ENCODE results near the gene SPTBN1. TPM values are rescaled to one million over a fixed set of nuclear protein-coding genes. Genes with fewer than 3 reads are reported as not detected.
A peak's percentile ranks its signal among the peaks of the same experiment; 100 is the strongest.

Gene SPTBN1
- total RNA-seq, 3 donors from 2014 or later (not counting 1 experiment from before 2014, with no cell fraction given): 65.7 to 142 (median 68.3) TPM

DNA sequence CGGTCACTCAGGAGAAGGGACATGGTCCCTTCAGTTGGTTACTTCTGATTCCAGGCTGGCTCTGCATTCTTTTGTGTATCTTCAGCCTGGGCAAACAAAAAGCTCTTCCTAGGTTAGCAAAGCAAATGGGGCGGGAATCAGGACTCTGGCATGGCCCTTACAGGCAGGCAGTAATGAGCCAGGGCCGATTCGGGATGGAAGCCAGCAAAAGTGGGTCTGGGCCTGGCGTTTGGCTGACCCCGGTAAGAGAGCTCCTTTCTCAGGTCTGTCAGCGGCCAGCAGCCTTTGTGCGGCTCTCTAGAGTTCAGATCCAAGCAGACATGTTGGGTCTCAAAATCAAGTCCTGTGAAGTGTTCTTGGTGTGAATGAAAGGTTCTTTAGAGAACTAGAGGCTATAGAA lies 185.9 kb downstream of the SPTBN1 start:
- Histone ChIP-seq H3K4me1 (ENCODE audit: control insufficient read depth, insufficient read depth, low read length) (no peaks in the 10 kb centered on the region), H3K27ac (ENCODE audit: low read length) (no peak overlapping the region), H3K36me3 (ENCODE audit: control insufficient read depth, insufficient read depth, low read length) (peaks cover 80% of the 10 kb centered on the region), H3K9me3 (ENCODE audit: control insufficient read depth, insufficient read depth, low read length) (no peaks in the 10 kb centered on the region), H3K27me3 (ENCODE audit: control insufficient read depth, insufficient read depth, low read length) (no peaks in the 10 kb centered on the region), H3K4me3 (ENCODE audit: low read length) (no peak overlapping the region)
- no peak overlapping the region for H3K4me3 Mint-ChIP-seq
- no peaks in the 10 kb centered on the region for H3K9me3 Mint-ChIP-seq
- intact Hi-C loops (cut with micrococcal nuclease): no loop called here
- TF ChIP-seq, protein P1, sequence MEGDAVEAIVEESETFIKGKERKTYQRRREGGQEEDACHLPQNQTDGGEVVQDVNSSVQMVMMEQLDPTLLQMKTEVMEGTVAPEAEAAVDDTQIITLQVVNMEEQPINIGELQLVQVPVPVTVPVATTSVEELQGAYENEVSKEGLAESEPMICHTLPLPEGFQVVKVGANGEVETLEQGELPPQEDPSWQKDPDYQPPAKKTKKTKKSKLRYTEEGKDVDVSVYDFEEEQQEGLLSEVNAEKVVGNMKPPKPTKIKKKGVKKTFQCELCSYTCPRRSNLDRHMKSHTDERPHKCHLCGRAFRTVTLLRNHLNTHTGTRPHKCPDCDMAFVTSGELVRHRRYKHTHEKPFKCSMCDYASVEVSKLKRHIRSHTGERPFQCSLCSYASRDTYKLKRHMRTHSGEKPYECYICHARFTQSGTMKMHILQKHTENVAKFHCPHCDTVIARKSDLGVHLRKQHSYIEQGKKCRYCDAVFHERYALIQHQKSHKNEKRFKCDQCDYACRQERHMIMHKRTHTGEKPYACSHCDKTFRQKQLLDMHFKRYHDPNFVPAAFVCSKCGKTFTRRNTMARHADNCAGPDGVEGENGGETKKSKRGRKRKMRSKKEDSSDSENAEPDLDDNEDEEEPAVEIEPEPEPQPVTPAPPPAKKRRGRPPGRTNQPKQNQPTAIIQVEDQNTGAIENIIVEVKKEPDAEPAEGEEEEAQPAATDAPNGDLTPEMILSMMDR (IDR thresholded peaks at IDR 0.05): no peak
- no peaks in the 10 kb centered on the region for H3K27me3 Mint-ChIP-seq (ENCODE audit: low read depth in 2 of 2)
- H3K27ac Mint-ChIP-seq: peak overlapping the region in 1 of 2 donors; percentile 9
- peaks cover 4 to 13% of the 10 kb centered on the region in 2 donors for H3K4me1 Mint-ChIP-seq
- ATAC-seq (no peak), DNase-seq (no peak)
- 97% methylated on average over 8 of the region's 8 CpGs for WGBS (ENCODE audit: insufficient coverage)
- peaks cover 9% of the 10 kb centered on the region for H3K36me3 Mint-ChIP-seq

DNA sequence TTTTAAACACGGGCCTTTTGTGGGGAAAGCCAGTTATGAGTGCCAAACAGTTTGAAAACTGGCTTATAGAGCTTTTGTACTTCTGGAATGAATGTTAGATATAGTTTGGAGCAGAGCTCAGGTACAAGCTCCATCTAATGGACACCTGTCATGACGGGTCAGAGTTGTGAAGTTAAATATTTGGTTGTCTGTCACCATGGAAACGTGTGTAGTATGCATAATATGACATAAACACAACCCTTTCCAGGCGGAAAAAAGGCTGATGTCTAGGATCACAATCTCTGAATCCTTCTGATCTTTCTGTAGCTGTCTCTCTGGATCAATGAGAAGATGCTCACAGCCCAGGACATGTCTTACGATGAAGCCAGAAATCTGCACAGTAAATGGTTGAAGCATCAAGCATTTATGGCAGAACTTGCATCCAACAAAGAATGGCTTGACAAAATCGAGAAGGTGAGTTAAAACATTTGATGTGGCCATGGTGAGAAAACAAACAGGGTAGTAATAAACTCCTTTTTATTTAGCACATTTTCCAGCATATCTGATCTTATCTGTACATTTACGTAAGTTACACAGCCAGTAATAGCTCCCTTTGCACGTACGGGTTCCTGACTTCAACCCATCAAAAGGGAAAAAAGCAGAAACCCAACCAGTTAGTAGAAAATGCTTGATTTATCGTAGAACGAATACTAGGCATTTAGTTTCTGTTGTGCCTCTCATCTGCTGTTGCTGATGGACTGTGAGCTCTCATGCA lies 186.7 kb downstream of the SPTBN1 start:
- no peak for DNase-seq

DNA sequence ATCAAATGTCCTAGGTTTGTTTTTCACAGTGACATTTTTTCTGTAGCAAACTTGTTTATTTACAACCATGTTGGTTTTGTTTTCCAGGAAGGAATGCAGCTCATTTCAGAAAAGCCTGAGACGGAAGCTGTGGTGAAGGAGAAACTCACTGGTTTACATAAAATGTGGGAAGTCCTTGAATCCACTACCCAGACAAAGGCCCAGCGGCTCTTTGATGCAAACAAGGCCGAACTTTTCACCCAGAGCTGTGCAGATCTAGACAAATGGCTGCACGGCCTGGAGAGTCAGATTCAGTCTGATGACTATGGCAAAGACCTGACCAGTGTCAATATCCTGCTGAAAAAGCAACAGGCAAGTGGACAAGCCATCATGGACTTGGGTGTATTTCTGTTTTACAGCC lies 188.1 kb downstream of the SPTBN1 start:
- Histone ChIP-seq H3K4me1 (ENCODE audit: control insufficient read depth, insufficient read depth, low read length) (no peaks in the 10 kb centered on the region), H3K4me3 (ENCODE audit: low read length) (no peak overlapping the region), H3K27me3 (ENCODE audit: control insufficient read depth, insufficient read depth, low read length) (no peaks in the 10 kb centered on the region), H3K36me3 (ENCODE audit: control insufficient read depth, insufficient read depth, low read length) (peaks cover 82% of the 10 kb centered on the region), H3K9me3 (ENCODE audit: control insufficient read depth, insufficient read depth, low read length) (no peaks in the 10 kb centered on the region), H3K27ac (ENCODE audit: low read length) (no peak overlapping the region)
- TF ChIP-seq, protein P1 (IDR thresholded peaks at IDR 0.05): no peak
- peaks cover 17% of the 10 kb centered on the region for H3K36me3 Mint-ChIP-seq
- WGBS (ENCODE audit: insufficient coverage): over 99% methylated on average over 4 of the region's 4 CpGs
- ATAC-seq (no peak), DNase-seq (no peak)
- no peak overlapping the region for H3K4me3 Mint-ChIP-seq
- H3K27ac Mint-ChIP-seq: no peak overlapping the region
- H3K4me1 Mint-ChIP-seq: peaks cover 4 to 13% of the 10 kb centered on the region in 2 donors
- intact Hi-C loops (cut with micrococcal nuclease): no loop called here
- no peaks in the 10 kb centered on the region for H3K9me3 Mint-ChIP-seq
- no peaks in the 10 kb centered on the region for H3K27me3 Mint-ChIP-seq (ENCODE audit: low read depth in 2 of 2)

More for the DNA sequence above, 186.7 kb downstream of the SPTBN1 start:
- TF ChIP-seq, protein P1 (IDR thresholded peaks at IDR 0.05): no peak
- Histone ChIP-seq H3K27me3 (ENCODE audit: control insufficient read depth, insufficient read depth, low read length) (no peaks in the 10 kb centered on the region), H3K4me3 (ENCODE audit: low read length) (no peak overlapping the region), H3K27ac (ENCODE audit: low read length) (no peak overlapping the region), H3K36me3 (ENCODE audit: control insufficient read depth, insufficient read depth, low read length) (peaks cover 83% of the 10 kb centered on the region), H3K4me1 (ENCODE audit: control insufficient read depth, insufficient read depth, low read length) (no peaks in the 10 kb centered on the region), H3K9me3 (ENCODE audit: control insufficient read depth, insufficient read depth, low read length) (no peaks in the 10 kb centered on the region)
- peaks cover 4 to 13% of the 10 kb centered on the region in 2 donors for H3K4me1 Mint-ChIP-seq
- intact Hi-C loops (cut with micrococcal nuclease): no loop called here
- no peak overlapping the region for H3K4me3 Mint-ChIP-seq
- ATAC-seq: no peak
- H3K27me3 Mint-ChIP-seq (ENCODE audit: low read depth in 2 of 2): no peaks in the 10 kb centered on the region
- H3K27ac Mint-ChIP-seq: peak overlapping the region in 1 of 2 donors; percentile 9
- H3K9me3 Mint-ChIP-seq: no peaks in the 10 kb centered on the region
- WGBS (ENCODE audit: insufficient coverage): 88% methylated on average over 9 of the region's 11 CpGs
- peaks cover 9% of the 10 kb centered on the region for H3K36me3 Mint-ChIP-seq

Measured in natural killer cell (primary cell).